RWPE2 (cell line): ENCODE results near the gene ARHGEF1.
"Not testable (repeated sequence)": the region's sequence is repeated elsewhere in the genome, so short reads cannot be mapped to it uniquely, and the experiment has no call there.

Experiments
- ATAC-seq: fragments of 200-7000 bp; cut with Tn5 transposase; 3 replicates; pipeline ENCODE4 v1.9.1; 2021; ENCODE audit warnings: low read depth
- DNase-seq: peaks from one replicate; pipeline ENCODE4 v3.0.0-alpha.2; 2020; ENCODE audit warnings: low spot score
- H3K27ac ChIP-seq: fragments of 450-650 bp; 2 replicates; pipeline ENCODE4 v1.5.1; 2017; ENCODE audit warnings: mild to moderate bottlenecking; ENCODE audit not compliant: poor library complexity, severe bottlenecking
- H3K27me3 ChIP-seq: fragments of 250-450 bp; sonication (Bioruptor Pico); 2 replicates; pipeline ENCODE4 v1.5.1; 2021; ENCODE audit warnings: mild to moderate bottlenecking, moderate library complexity; ENCODE audit not compliant: insufficient read depth, poor library complexity, severe bottlenecking
- H3K36me3 ChIP-seq: fragments of 250-450 bp; sonication (Bioruptor Pico); 2 replicates; pipeline ENCODE4 v1.5.1; 2020; ENCODE audit warnings: low read depth, mild to moderate bottlenecking, moderate library complexity
- H3K4me1 ChIP-seq: fragments of 250-450 bp; sonication (Bioruptor Pico); 2 replicates; pipeline ENCODE4 v1.5.1; 2021; ENCODE audit warnings: mild to moderate bottlenecking, moderate library complexity; ENCODE audit not compliant: insufficient read depth, poor library complexity, severe bottlenecking
- H3K4me3 ChIP-seq: fragments of 250-450 bp; sonication (Bioruptor Pico); 2 replicates; pipeline ENCODE4 v1.5.1; 2021; ENCODE audit warnings: mild to moderate bottlenecking, moderate library complexity; ENCODE audit not compliant: severe bottlenecking
- H3K9me3 ChIP-seq: fragments of 250-450 bp; sonication (Bioruptor Pico); 2 replicates; pipeline ENCODE4 v1.5.1; 2021; ENCODE audit warnings: mild to moderate bottlenecking, moderate library complexity; ENCODE audit not compliant: severe bottlenecking
- CTCF ChIP-seq: fragments of 450-650 bp; IDR thresholded peaks from one replicate; pipeline ENCODE4 v1.5.1; 2017; ENCODE audit warnings: mild to moderate bottlenecking, moderate library complexity; ENCODE audit not compliant: poor library complexity, severe bottlenecking

ARHGEF1 gene

GRCh38 chr19:41936961-41937360 is 54.0 kb downstream of the ARHGEF1 start:
- ATAC-seq, result no peak
- H3K36me3 ChIP-seq, result no peaks in the 10 kb centered on the region
- H3K9me3 ChIP-seq, result no peaks in the 10 kb centered on the region
- TF ChIP-seq CTCF, result no peak
- no peak overlapping the region for H3K4me3 ChIP-seq
- H3K27me3 ChIP-seq, result peaks cover 34% of the 10 kb centered on the region
- H3K4me1 ChIP-seq, result peaks cover 4% of the 10 kb centered on the region
- DNase-seq, result no peak
- H3K27ac ChIP-seq, result no peak overlapping the region

GRCh38 chr19:41937525-41938468 is 54.8 kb downstream of the ARHGEF1 start:
- Histone ChIP-seq H3K36me3 (no peaks in the 10 kb centered on the region), H3K9me3 (no peaks in the 10 kb centered on the region), H3K4me3 (no peak overlapping the region), H3K4me1 (peaks cover 4% of the 10 kb centered on the region), H3K27ac (no peak overlapping the region), H3K27me3 (peaks cover 25% of the 10 kb centered on the region)
- ATAC-seq (no peak), DNase-seq (no peak)
- no peak for TF ChIP-seq CTCF

GRCh38 chr19:41939209-41939608 is 56.2 kb downstream of the ARHGEF1 start:
- H3K27me3 ChIP-seq, result peaks cover 14% of the 10 kb centered on the region
- H3K9me3 ChIP-seq, ATAC-seq, H3K4me1 ChIP-seq, DNase-seq, H3K27ac ChIP-seq, H3K4me3 ChIP-seq, H3K36me3 ChIP-seq: not testable (repeated sequence)

GRCh38 chr19:41939861-41940730 is 57.1 kb downstream of the ARHGEF1 start:
- Histone ChIP-seq H3K9me3 (no peaks in the 10 kb centered on the region), H3K36me3 (no peaks in the 10 kb centered on the region), H3K27ac (peak overlapping the region; percentile 6), H3K27me3 (peaks cover 12% of the 10 kb centered on the region), H3K4me1 (peaks cover 4% of the 10 kb centered on the region), H3K4me3 (peak overlapping the region; percentile 42)
- DNase-seq (no peak), ATAC-seq (no peak)
- no peak for TF ChIP-seq CTCF

GRCh38 chr19:41940731-41941409 is 57.9 kb downstream of the ARHGEF1 start:
- DNase-seq, result no peak
- ATAC-seq, result no peak

More at GRCh38 chr19:41940731-41941409, 57.9 kb downstream of the ARHGEF1 start:
- Histone ChIP-seq H3K9me3 (no peaks in the 10 kb centered on the region), H3K4me3 (peak overlapping the region; percentile 42), H3K27ac (peak overlapping the region; percentile 6), H3K4me1 (peaks cover 4% of the 10 kb centered on the region), H3K36me3 (no peaks in the 10 kb centered on the region), H3K27me3 (peaks cover 6% of the 10 kb centered on the region)
- no peak for TF ChIP-seq CTCF
